K562 (cell line): ENCODE measurements around the gene SERPINF2. TPM values are rescaled to one million over a fixed set of nuclear protein-coding genes. Genes with fewer than 3 reads are reported as not detected.

ENCODE experiments used
- ATAC-seq: fragments of 200-7000 bp; cut with Tn5 transposase; 3 replicates; pipeline ENCODE4 v1.9.1; 2020; ENCODE audit warnings: moderate library complexity
- BruUV-seq: library from RNA; stranded (reverse); fragments of 400-500 nt; replicated peaks from 2 replicates; lab custom pipeline; 2021; lab: Mats Ljungman, UMichigan
- CTCF ChIA-PET: fragments of 300-600 bp; formaldehyde crosslinking; extraction: SDS; loops from one replicate; lab custom pipeline; 2021; ENCODE audit warnings: low intra/inter-chr PET ratio; lab: Yijun Ruan, JAX
- POLR2A ChIA-PET: fragments of 300-600, 350-650 bp; sonication (Branson Sonifier 250); formaldehyde crosslinking; extraction: SDS; loops from one replicate; lab custom pipeline; 2021; ENCODE audit warnings: antibody characterized with exemption, inconsistent platforms; lab: Yijun Ruan, JAX
- DNase-seq, 4 experiments: peaks; one replicate each; pipeline versions ENCODE4 v3.0.0 to v3.0.0-alpha.2; 2011 to 2018; ENCODE audit warnings: low spot score in 3 of 4, mixed read lengths in 3 of 4; ENCODE audit errors: extremely low read depth in 1 of 4
- FAIRE-seq: peaks from 2 replicates; lab custom pipeline; 2011; peaks lifted over from hg19 to GRCh38; lab: Jason Lieb, UNC
- H2AFZ ChIP-seq: 2 replicates; pipeline ENCODE4 v1.6.0; 2011; ENCODE audit warnings: low read depth, low read length, control low read depth, inconsistent platforms
- H3K27ac ChIP-seq: fragments of 200-600 bp; 3 replicates; pipeline ENCODE4 v1.8.0; 2011; ENCODE audit warnings: low read depth, mild to moderate bottlenecking, control low read depth, inconsistent platforms, low read length, moderate library complexity, mixed read lengths; ENCODE audit errors: extremely low read depth
- H3K27me3 ChIP-seq, 2 experiments: fragments of 300-600 bp in 1 of 2; 2 replicates in 1 of 2; 3 replicates in 1 of 2; pipeline versions ENCODE4 v1.6.0 to v1.8.0; 2011; ENCODE audit warnings: inconsistent platforms in 2 of 2, low read length in 2 of 2, mild to moderate bottlenecking in 1 of 2, mixed read lengths in 1 of 2, moderate library complexity in 1 of 2; ENCODE audit not compliant: control insufficient read depth in 2 of 2, insufficient read depth in 2 of 2
- H3K36me3 ChIP-seq: fragments of 300-600 bp; 3 replicates; pipeline ENCODE4 v1.8.0; 2011; ENCODE audit warnings: mild to moderate bottlenecking, low read length, inconsistent platforms; ENCODE audit not compliant: control insufficient read depth, insufficient read depth
- H3K4me1 ChIP-seq, 2 experiments: fragments of 200-600 bp in 1 of 2; replicated peaks in 1 of 2; 2 replicates in 1 of 2; 3 replicates in 1 of 2; pipeline versions ENCODE4 v1.5.1 to v1.8.0; 2011; ENCODE audit warnings: inconsistent platforms in 2 of 2, low read length in 2 of 2, mild to moderate bottlenecking in 1 of 2, mixed read lengths in 1 of 2, moderate library complexity in 1 of 2; ENCODE audit not compliant: control insufficient read depth in 2 of 2, insufficient read depth in 2 of 2
- H3K4me2 ChIP-seq: 2 replicates; pipeline ENCODE4 v1.6.1; 2011; ENCODE audit warnings: low read length, control low read depth, inconsistent platforms, mixed read lengths; ENCODE audit not compliant: insufficient read depth
- H3K4me3 ChIP-seq: fragments of 200-600 bp; sonication (generic), shearing (Covaris generic); 2 replicates; pipeline ENCODE4 v1.5.1; 2016; ENCODE audit warnings: control low read depth, inconsistent platforms
- H3K79me2 ChIP-seq: fragments of 200-600 bp; 3 replicates; pipeline ENCODE4 v1.8.0; 2011; ENCODE audit warnings: low read length, inconsistent platforms; ENCODE audit not compliant: control insufficient read depth, insufficient read depth
- H3K9ac ChIP-seq, 2 experiments: 2 replicates each; pipeline versions ENCODE4 v1.6.0 to v1.6.1; 2011; ENCODE audit warnings: low read depth in 2 of 2, low read length in 2 of 2, control low read depth in 1 of 2, inconsistent platforms in 1 of 2, mild to moderate bottlenecking in 1 of 2, mixed read lengths in 1 of 2; ENCODE audit not compliant: insufficient read depth in 1 of 2
- H3K9me1 ChIP-seq: one replicate; pipeline ENCODE4 v1.6.0; 2011; ENCODE audit warnings: inconsistent platforms, mild to moderate bottlenecking, low read length, moderate library complexity; ENCODE audit not compliant: control insufficient read depth, insufficient read depth
- H3K9me3 ChIP-seq: replicated peaks from 2 replicates; pipeline ENCODE4 v1.5.1; 2011; ENCODE audit warnings: low read depth, low read length, inconsistent platforms; ENCODE audit not compliant: control insufficient read depth, insufficient read depth
- H4K20me1 ChIP-seq: replicated peaks from 2 replicates; pipeline ENCODE4 v1.6.1; 2011; ENCODE audit warnings: low read length, inconsistent platforms, mixed read lengths; ENCODE audit not compliant: control insufficient read depth, insufficient read depth
- ATF3 ChIP-seq, 2 experiments: fragments of 450-650 bp in 1 of 2; sonication (generic) in 1 of 2; formaldehyde crosslinking in 1 of 2; IDR thresholded peaks in 1 of 2; conservative IDR thresholded peaks in 1 of 2; 2 replicates each; pipeline versions ENCODE4 v1.6.1 to v1.8.1; 2016 to 2023; ENCODE audit warnings: mild to moderate bottlenecking in 2 of 2, moderate library complexity in 2 of 2, inconsistent platforms in 1 of 2, missing genetic modification reagents in 1 of 2
- CC2D1A ChIP-seq: fragments of 450-650 bp; IDR thresholded peaks from 2 replicates; pipeline ENCODE4 v1.6.1; 2017; ENCODE audit warnings: mild to moderate bottlenecking
- CEBPB ChIP-seq: fragments of 450-650 bp; IDR thresholded peaks from 2 replicates; pipeline ENCODE4 v1.6.1; 2016; ENCODE audit warnings: missing genetic modification characterization, missing compliant biosample characterization
- E2F6 ChIP-seq, 2 experiments: IDR thresholded peaks; 2 replicates each; pipeline ENCODE4 v1.6.1; 2011; ENCODE audit warnings: borderline replicate concordance in 1 of 2, control low read depth in 1 of 2, low read depth in 1 of 2, low read length in 1 of 2, mild to moderate bottlenecking in 1 of 2, mixed read lengths in 1 of 2, moderate library complexity in 1 of 2; ENCODE audit not compliant: insufficient read depth in 1 of 2, insufficient read length in 1 of 2, poor library complexity in 1 of 2, severe bottlenecking in 1 of 2; ENCODE audit errors: extremely low read depth in 1 of 2
- FOSL1 ChIP-seq: fragments of 200-800 bp; sonication (Bioruptor generic); conservative IDR thresholded peaks from 2 replicates; pipeline ENCODE4 v1.6.1; 2016; ENCODE audit warnings: missing genetic modification characterization, missing compliant biosample characterization
- HNRNPUL1 ChIP-seq: fragments of 200-400 bp; formaldehyde crosslinking; IDR thresholded peaks from 2 replicates; pipeline ENCODE4 v1.6.1; 2017; ENCODE audit warnings: low read length
- KDM2B ChIP-seq: fragments of 250-450 bp; sonication (Bioruptor Pico); IDR thresholded peaks from 2 replicates; pipeline ENCODE4 v1.8.0; 2021; ENCODE audit warnings: mild to moderate bottlenecking, moderate library complexity
- LARP7 ChIP-seq: fragments of 450-650 bp; IDR thresholded peaks from 2 replicates; pipeline ENCODE4 v1.6.1; 2016
- PHB2 ChIP-seq: fragments of 450-650 bp; IDR thresholded peaks from 2 replicates; pipeline ENCODE4 v1.6.1; 2017; ENCODE audit warnings: low read depth
- RBM39 ChIP-seq: fragments of 200-400 bp; formaldehyde crosslinking; optimal IDR thresholded peaks from 2 replicates; pipeline ENCODE3; 2018; ENCODE audit warnings: low read depth, low read length
- TOE1 ChIP-seq, 2 experiments: fragments of 450-650 bp in 1 of 2; sonication (generic) in 1 of 2; formaldehyde crosslinking in 1 of 2; IDR thresholded peaks; 2 replicates each; pipeline versions ENCODE4 v1.7.1 to v1.8.0; 2016 to 2022; ENCODE audit warnings: borderline replicate concordance in 2 of 2, mild to moderate bottlenecking in 2 of 2, antibody characterized with exemption in 1 of 2, inconsistent platforms in 1 of 2, low read depth in 1 of 2, missing genetic modification reagents in 1 of 2, moderate library complexity in 1 of 2
- ZNF398 ChIP-seq: fragments of 250-450 bp; sonication (Bioruptor Pico); IDR thresholded peaks from 2 replicates; pipeline ENCODE4 v1.8.0; 2021; ENCODE audit warnings: moderate library complexity, mild to moderate bottlenecking, inconsistent platforms
- WGBS: fragments of 100-300 bp; shearing (Covaris generic); methylation state at CpG from one replicate; pipeline ENCODE4 v1.1.6; 2016; ENCODE audit warnings: low coverage, mixed read lengths; ENCODE audit not compliant: insufficient coverage; ENCODE audit errors: missing lambda C conversion rate; 5-methylcytosine and 5-hydroxymethylcytosine counted together
- in situ Hi-C: fragments of 300-500 bp; cut with MboI; formaldehyde crosslinking; loops from 4 replicates; pipeline ENCODE4 v1.15.0; 2018; ENCODE audit warnings: inconsistent platforms, mixed read lengths
- intact Hi-C: fragments of 100-400 bp; cut with micrococcal nuclease; formaldehyde crosslinking; loops from 2 replicates; pipeline ENCODE4 v1.14.2; 2022
- polyA plus RNA-seq, 8 experiments: library from polyadenylated mRNA; depleted of rRNA in 4 of 8; stranded (reverse) in 5 of 8; unstranded in 3 of 8; fragments of >200 nt; fragmentation: Nextera tagmentation in 2 of 8; fragmentation: Illumina TruSeq in 1 of 8; extraction: Ambion mirVana in 2 of 8; extraction: Trizol in 1 of 8; gene quantifications; 2 replicates each; pipeline versions ENCODE4 v1.2.1 to v1.2.3, GENCODE V29; 2011 to 2014; ENCODE audit warnings: inconsistent platforms in 1 of 8, missing spikeins in 1 of 8
- total RNA-seq, 7 experiments: library from RNA; depleted of rRNA in 6 of 7; stranded (reverse); fragments of >200 nt in 6 of 7; fragmentation: Illumina TruSeq in 2 of 7; extraction: Trizol in 2 of 7; gene quantifications; 2 replicates each; pipeline versions ENCODE4 v1.2.1 to v1.2.3, GENCODE V29; 2011 to 2021; ENCODE audit warnings: low replicate concordance in 1 of 7
- TF ChIP-seq, protein P1 (sequence below): fragments of 450-650 bp; formaldehyde crosslinking; IDR thresholded peaks from 2 replicates; pipeline ENCODE4 v1.4.0; 2020; ENCODE audit warnings: mild to moderate bottlenecking, moderate library complexity

SERPINF2 gene
- total and polyA plus RNA-seq, 9 of the 15 experiments (the other 6 are each of a cell fraction or from before 2014, with no cell fraction given) = 0.22 TPM; not detected in 8

DNA sequence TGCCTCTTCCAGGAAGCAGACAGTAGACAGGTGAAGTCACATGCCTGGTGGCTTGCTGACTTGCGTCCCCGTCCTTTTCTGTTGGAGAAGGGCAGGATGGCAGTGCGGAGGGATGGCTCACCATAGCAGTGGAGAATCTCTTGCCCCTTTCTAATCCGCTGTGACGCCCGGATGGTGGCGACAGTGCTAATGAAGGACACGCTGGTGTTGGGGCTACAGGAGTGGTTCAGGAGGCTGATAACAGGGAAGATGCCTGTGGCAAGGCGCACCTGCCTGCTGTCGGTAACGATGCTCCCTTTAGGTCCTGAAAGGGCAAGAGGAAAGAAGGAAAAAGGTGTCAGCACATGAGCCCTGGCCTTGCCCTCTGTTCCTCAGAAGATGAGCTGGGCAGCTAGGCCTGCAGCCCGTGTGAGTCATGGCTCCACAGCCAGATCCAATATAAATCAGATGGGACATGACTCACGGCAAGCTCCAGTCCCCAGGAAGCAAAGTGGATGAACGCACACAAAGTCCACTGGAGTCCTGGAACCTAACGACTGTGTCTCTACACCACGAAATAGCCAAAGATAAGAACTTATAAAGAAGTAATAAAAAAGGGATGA is 44.7 kb downstream of the SERPINF2 start:
- Histone ChIP-seq H3K4me1 (peaks cover 11 to 20% of the 10 kb centered on the region in 2 experiments; a peak in 4 of 5 replicates), H3K9me3 (no peaks in the 10 kb centered on the region), H3K36me3 (peaks cover 40% of the 10 kb centered on the region), H2AFZ (no peak overlapping the region), H3K9ac (peak overlapping the region in 1 of 2 experiments; percentile 68; a peak in 2 of 4 replicates), H3K4me3 (no peak overlapping the region), H3K4me2 (no peak overlapping the region), H3K79me2 (no peaks in the 10 kb centered on the region; the same call in 2 of the 3 replicates), H3K27me3 (no peaks in the 10 kb centered on the region), H3K27ac (no peak overlapping the region), H4K20me1 (no peaks in the 10 kb centered on the region), H3K9me1 (no peaks in the 10 kb centered on the region)
- in situ Hi-C loops = no loop called here
- no TSS peak for BruUV-seq
- no peak for ATAC-seq
- FAIRE-seq = no peak
- peak in 1 of 4 experiments; percentile 19 for DNase-seq
- WGBS = 71% methylated on average over 12 of the region's 16 CpGs
- CTCF ChIA-PET = interaction anchor here (0.7 kb wide), 1 partner anchor 13 kb away, joined by 3 read pairs; no protein-coding TSS in a partner anchor
- POLR2A ChIA-PET = interaction anchor here (0.6 to 1.2 kb wide), 2 partner anchors 14 to 32 kb away, joined by 3 to 4 read pairs; no protein-coding TSS in a partner anchor
- intact Hi-C loops = no loop called here
- TF ChIP-seq PHB2 (no peak), CC2D1A (no peak), E2F6 (IDR thresholded peaks at IDR 0.05; ENCODE audit: borderline replicate concordance in 1 of 2, extremely low read depth in 1 of 2, insufficient read depth in 1 of 2, insufficient read length in 1 of 2, low read depth in 1 of 2, low read length in 1 of 2, poor library complexity in 1 of 2, severe bottlenecking in 1 of 2) (no peak), ATF3 (IDR thresholded peaks at IDR 0.05) (peak; percentile 34; the same call in 1 of the 2 replicates), ATF3 (CRISPR knock-in tag; conservative IDR thresholded peaks at IDR 0.05) (no peak), TOE1 (IDR thresholded peaks at IDR 0.05; ENCODE audit: borderline replicate concordance) (no peak), TOE1 (CRISPR knock-in tag; IDR thresholded peaks at IDR 0.05; ENCODE audit: borderline replicate concordance, low read depth) (no peak), RBM39 (no peak), ZNF398 (CRISPR knock-in tag) (no peak), KDM2B (no peak), HNRNPUL1 (no peak), CEBPB (tag) (no peak), LARP7 (no peak), FOSL1 (tag) (peak; percentile 89)
- TF ChIP-seq, protein P1, sequence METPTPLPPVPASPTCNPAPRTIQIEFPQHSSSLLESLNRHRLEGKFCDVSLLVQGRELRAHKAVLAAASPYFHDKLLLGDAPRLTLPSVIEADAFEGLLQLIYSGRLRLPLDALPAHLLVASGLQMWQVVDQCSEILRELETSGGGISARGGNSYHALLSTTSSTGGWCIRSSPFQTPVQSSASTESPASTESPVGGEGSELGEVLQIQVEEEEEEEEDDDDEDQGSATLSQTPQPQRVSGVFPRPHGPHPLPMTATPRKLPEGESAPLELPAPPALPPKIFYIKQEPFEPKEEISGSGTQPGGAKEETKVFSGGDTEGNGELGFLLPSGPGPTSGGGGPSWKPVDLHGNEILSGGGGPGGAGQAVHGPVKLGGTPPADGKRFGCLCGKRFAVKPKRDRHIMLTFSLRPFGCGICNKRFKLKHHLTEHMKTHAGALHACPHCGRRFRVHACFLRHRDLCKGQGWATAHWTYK (CRISPR knock-in tag) = no peak
